ENCODE results near the gene PTPRM. TPM values are rescaled to one million over a fixed set of nuclear protein-coding genes. Genes with fewer than 3 reads are reported as not detected.

Gene PTPRM
- total RNA-seq, 4 donors from 2014 or later, result 81.5 to 98.9 (median 86.8) TPM

DNA sequence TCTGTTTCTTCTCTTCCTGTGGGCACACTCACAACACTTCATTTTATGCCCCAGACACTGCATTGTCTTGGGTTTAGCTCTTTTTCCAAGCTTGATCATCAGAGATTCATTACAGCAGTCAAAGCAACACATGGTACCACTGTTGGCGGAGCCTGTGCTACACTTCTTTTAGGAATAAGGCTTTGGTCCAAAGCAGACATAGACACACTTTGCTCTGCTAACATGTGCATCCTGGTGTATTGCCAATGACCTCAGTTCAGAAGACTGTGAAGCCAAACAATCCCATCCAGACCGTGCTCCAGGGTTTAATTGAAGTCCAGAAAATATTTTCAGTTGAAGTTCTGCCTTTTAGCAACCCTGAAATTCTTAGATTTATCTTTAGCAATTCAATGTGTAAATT, 687.5 kb downstream of the PTPRM start:
- Histone ChIP-seq H3K36me3 (peaks cover 0 to 30% of the 10 kb centered on the region in 2 donors), H3K27me3 (no peaks in the 10 kb centered on the region), H3K4me1 (no peaks in the 10 kb centered on the region), H3K4me3 (no peak overlapping the region), H3K27ac (no peak overlapping the region), H3K9me3 (no peaks in the 10 kb centered on the region)
- TF ChIP-seq EP300 (IDR thresholded peaks at IDR 0.05) (no peak), POLR2AphosphoS5 (IDR thresholded peaks at IDR 0.05) (no peak), POLR2A (IDR thresholded peaks at IDR 0.05) (no peak)
- TF ChIP-seq, protein P1, sequence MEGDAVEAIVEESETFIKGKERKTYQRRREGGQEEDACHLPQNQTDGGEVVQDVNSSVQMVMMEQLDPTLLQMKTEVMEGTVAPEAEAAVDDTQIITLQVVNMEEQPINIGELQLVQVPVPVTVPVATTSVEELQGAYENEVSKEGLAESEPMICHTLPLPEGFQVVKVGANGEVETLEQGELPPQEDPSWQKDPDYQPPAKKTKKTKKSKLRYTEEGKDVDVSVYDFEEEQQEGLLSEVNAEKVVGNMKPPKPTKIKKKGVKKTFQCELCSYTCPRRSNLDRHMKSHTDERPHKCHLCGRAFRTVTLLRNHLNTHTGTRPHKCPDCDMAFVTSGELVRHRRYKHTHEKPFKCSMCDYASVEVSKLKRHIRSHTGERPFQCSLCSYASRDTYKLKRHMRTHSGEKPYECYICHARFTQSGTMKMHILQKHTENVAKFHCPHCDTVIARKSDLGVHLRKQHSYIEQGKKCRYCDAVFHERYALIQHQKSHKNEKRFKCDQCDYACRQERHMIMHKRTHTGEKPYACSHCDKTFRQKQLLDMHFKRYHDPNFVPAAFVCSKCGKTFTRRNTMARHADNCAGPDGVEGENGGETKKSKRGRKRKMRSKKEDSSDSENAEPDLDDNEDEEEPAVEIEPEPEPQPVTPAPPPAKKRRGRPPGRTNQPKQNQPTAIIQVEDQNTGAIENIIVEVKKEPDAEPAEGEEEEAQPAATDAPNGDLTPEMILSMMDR (IDR thresholded peaks at IDR 0.05), result no peak
- no peak for ATAC-seq
- 49% methylated on average over 2 of the region's 2 CpGs; no CpG with 5 or more reads in 1 of the 2 donors for WGBS, 2 donors (ENCODE audit: low coverage in 1 of 2)

DNA sequence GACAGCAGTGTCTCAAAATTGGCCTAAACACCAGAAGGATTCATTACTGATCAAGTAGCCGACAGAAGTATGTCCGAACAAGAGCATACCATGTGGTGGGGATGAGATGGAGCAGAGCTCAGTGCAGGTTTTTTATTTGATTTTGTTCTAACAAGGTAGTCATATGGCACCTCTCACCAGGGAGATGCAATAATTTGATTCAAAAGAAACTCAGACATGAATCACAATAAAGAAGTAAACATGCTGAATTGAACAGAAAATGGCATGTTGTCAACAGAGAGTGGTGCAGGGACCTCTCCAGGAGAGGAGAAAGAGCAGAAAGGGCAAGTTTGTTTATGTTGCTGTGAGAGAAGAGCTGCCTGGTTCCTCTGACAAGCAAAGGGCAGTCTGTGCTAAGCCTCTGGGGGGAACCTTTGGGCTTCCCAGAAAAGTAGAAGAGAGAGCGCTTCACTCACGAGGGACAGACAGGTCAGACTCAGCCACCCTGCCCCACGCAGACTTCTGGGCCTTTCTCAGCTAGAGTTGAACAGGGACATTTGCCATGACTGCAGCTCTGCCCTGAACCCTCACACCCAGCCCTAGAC, 690.8 kb downstream of the PTPRM start:
- no peaks in the 10 kb centered on the region for H3K9me3 ChIP-seq
- H3K4me1 ChIP-seq, result no peaks in the 10 kb centered on the region
- H3K27me3 ChIP-seq, result no peaks in the 10 kb centered on the region
- WGBS, 2 donors (ENCODE audit: low coverage in 1 of 2), result 72 to 80% methylated on average over 2 of the region's 5 CpGs
- H3K4me3 ChIP-seq, result no peak overlapping the region
- no peak overlapping the region for H3K27ac ChIP-seq
- TF ChIP-seq, protein P1 (IDR thresholded peaks at IDR 0.05), result no peak
- TF ChIP-seq EP300 (IDR thresholded peaks at IDR 0.05) (no peak), POLR2A (IDR thresholded peaks at IDR 0.05) (no peak), POLR2AphosphoS5 (IDR thresholded peaks at IDR 0.05) (no peak)
- peaks cover 0 to 52% of the 10 kb centered on the region in 2 donors for H3K36me3 ChIP-seq
- no peak for ATAC-seq

DNA sequence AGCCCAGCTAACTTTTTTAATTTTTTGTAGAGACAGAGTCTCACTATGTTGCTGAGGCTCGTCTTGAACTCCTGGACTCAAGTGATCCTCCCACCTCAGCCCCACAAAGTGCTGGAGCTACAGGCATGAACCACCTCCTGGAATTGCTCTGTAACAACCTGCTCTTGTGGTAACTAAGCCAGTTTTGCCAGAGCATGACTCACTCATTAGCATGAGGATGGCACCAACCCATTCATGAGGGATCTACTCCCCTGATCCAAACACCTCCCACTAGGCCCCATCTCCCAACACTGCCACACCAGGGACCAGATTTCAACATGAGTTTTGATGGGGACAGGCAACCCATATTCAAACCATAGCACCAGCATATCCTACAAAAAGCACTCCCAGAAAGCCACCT, 693.2 kb downstream of the PTPRM start:
- H3K36me3 ChIP-seq, result peaks cover 0 to 35% of the 10 kb centered on the region in 2 donors
- no peak for ATAC-seq
- WGBS, 2 donors (ENCODE audit: low coverage in 1 of 2), result 100% methylated on average over 1 of the region's 1 CpG; no CpG with 5 or more reads in 1 of the 2 donors
- peaks cover 0 to 4% (median 0%) of the 10 kb centered on the region in 3 donors for H3K4me1 ChIP-seq
- TF ChIP-seq POLR2AphosphoS5 (IDR thresholded peaks at IDR 0.05) (no peak), POLR2A (IDR thresholded peaks at IDR 0.05) (no peak), EP300 (IDR thresholded peaks at IDR 0.05) (no peak)
- TF ChIP-seq, protein P1 (IDR thresholded peaks at IDR 0.05), result no peak
- no peaks in the 10 kb centered on the region for H3K9me3 ChIP-seq
- no peak overlapping the region for H3K4me3 ChIP-seq
- H3K27me3 ChIP-seq, result no peaks in the 10 kb centered on the region
- no peak overlapping the region for H3K27ac ChIP-seq

DNA sequence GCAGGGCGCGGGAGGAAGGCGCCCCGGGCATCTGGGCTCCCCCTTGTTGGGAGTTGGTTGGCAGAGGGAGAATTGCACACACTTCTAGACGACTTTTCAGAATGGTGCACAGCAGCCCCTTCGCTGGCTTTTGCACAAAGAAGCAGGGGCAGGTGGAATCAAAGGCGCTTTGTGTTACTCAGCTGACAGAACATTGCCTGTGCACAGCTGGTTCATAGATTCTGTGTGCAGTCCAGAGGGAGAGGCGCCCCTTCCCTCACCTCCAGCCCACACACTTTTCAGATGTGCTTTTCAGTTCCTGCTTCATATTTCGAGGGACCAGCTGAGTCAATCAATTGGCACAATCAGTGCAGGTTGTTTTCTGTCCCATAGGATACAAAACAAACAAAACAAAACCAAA, 693.7 kb downstream of the PTPRM start:
- Histone ChIP-seq H3K36me3 (peaks cover 0 to 35% of the 10 kb centered on the region in 2 donors), H3K4me1 (peaks cover 0 to 4% (median 0%) of the 10 kb centered on the region in 3 donors), H3K4me3 (no peak overlapping the region), H3K9me3 (no peaks in the 10 kb centered on the region), H3K27ac (no peak overlapping the region), H3K27me3 (no peaks in the 10 kb centered on the region)
- WGBS, 2 donors (ENCODE audit: low coverage in 1 of 2), result 82% methylated on average over 2 of the region's 9 CpGs; no CpG with 5 or more reads in 1 of the 2 donors
- no peak for ATAC-seq
- TF ChIP-seq POLR2AphosphoS5 (IDR thresholded peaks at IDR 0.05) (no peak), POLR2A (IDR thresholded peaks at IDR 0.05) (no peak), EP300 (IDR thresholded peaks at IDR 0.05) (no peak)
- TF ChIP-seq, protein P1 (IDR thresholded peaks at IDR 0.05), result no peak

DNA sequence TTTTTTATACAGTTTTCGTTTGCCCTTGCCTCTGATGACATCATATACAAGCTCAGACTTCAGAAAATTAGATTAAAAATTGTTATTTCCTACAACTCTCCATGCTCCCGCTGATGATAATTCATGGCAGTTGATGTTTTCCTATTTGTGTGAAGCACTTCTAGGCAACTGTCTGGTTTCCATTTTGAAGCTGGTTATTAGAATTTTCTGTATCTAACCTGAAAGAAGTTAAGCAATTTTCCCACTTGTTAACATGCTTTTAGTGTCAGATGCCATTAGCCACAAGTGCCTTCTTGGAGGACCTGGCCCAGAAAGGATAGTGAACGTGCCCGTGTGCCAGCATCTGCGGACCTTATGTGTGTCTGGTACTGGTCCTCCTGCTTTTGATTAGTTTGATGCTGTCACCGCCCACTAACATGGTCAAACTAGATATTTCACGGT, 694.6 kb downstream of the PTPRM start:
- 88 to 96% methylated on average over 4 to 7 of the region's 7 CpGs for WGBS, 2 donors (ENCODE audit: low coverage in 1 of 2)
- TF ChIP-seq, protein P1 (IDR thresholded peaks at IDR 0.05), result no peak
- TF ChIP-seq POLR2A (IDR thresholded peaks at IDR 0.05) (no peak), EP300 (IDR thresholded peaks at IDR 0.05) (no peak), POLR2AphosphoS5 (IDR thresholded peaks at IDR 0.05) (no peak)
- no peak for ATAC-seq
- no peaks in the 10 kb centered on the region for H3K27me3 ChIP-seq
- H3K9me3 ChIP-seq, result no peaks in the 10 kb centered on the region
- H3K36me3 ChIP-seq, result peaks cover 0 to 35% of the 10 kb centered on the region in 2 donors
- H3K27ac ChIP-seq, result no peak overlapping the region
- H3K4me3 ChIP-seq, result no peak overlapping the region
- H3K4me1 ChIP-seq, result peaks cover 0 to 4% (median 0%) of the 10 kb centered on the region in 3 donors

Measured in gastroesophageal sphincter (tissue), 4 donors.